Prostate gland (tissue), 2 donors: ENCODE results near the gene UBE2E1. TPM values are rescaled to one million over a fixed set of nuclear protein-coding genes. Genes with fewer than 3 reads are reported as not detected.

Experiments
- DNase-seq: peaks from one replicate; pipeline ENCODE4 v3.0.0-alpha.2; 2019; ENCODE audit warnings: low spot score
- H3K27ac ChIP-seq, 2 donors: fragments of 200-600 bp; sonication (generic); 2 replicates each; pipeline ENCODE4 v1.5.1; 2017 to 2019
- H3K27me3 ChIP-seq: fragments of 200-600 bp; sonication (generic); replicated peaks from 2 replicates; pipeline ENCODE4 v1.5.1; 2019; ENCODE audit not compliant: insufficient read depth
- H3K36me3 ChIP-seq, 2 donors: fragments of 200-600 bp; sonication (generic); 1 replicate in 1 of 2; 2 replicates in 1 of 2; pipeline versions ENCODE4 v1.5.1 to v1.8.1; 2017 to 2019
- H3K4me1 ChIP-seq: fragments of 200-600 bp; sonication (generic); replicated peaks from 2 replicates; pipeline ENCODE4 v1.5.1; 2019
- H3K4me3 ChIP-seq, 2 donors: fragments of 200-600 bp; sonication (generic); 2 replicates each; pipeline ENCODE4 v1.5.1; 2017 to 2019
- H3K9me3 ChIP-seq: fragments of 200-600 bp; sonication (generic); 2 replicates; pipeline ENCODE4 v1.5.1; 2017
- CTCF ChIP-seq, 4 experiments: fragments of 200-600 bp in 2 of 4; fragments of 450-650 bp in 2 of 4; sonication (generic) in 2 of 4; IDR thresholded peaks; 1 replicate in 3 of 4; 2 replicates in 1 of 4; pipeline ENCODE4 v1.5.1; 2016 to 2019; ENCODE audit warnings: antibody characterized with exemption in 4 of 4, mild to moderate bottlenecking in 2 of 4, moderate library complexity in 2 of 4
- POLR2A ChIP-seq: fragments of 450-650 bp; IDR thresholded peaks from one replicate; pipeline ENCODE4 v1.6.1; 2016; ENCODE audit warnings: antibody characterized with exemption, mild to moderate bottlenecking
- POLR2AphosphoS5 ChIP-seq: sonication (generic); formaldehyde crosslinking; IDR thresholded peaks from one replicate; pipeline ENCODE4 v1.6.1; 2017; ENCODE audit warnings: antibody characterized with exemption
- WGBS: methylation state at CpG from one replicate; pipeline ENCODE4 v1.1.5; 2018; 5-methylcytosine and 5-hydroxymethylcytosine counted together
- intact Hi-C: fragments of 100-400 bp; cut with DNase I; formaldehyde crosslinking; loops from one replicate; pipeline ENCODE4 v1.14.2; 2022
- total RNA-seq, 2 donors: library from RNA; depleted of rRNA; stranded (reverse); fragments of >200 nt; gene quantifications; one replicate each; pipeline ENCODE4 v1.1.0, GENCODE V29; 2016

UBE2E1 gene
- total RNA-seq, 2 donors from 2014 or later: 77.8 to 92.1 TPM

GRCh38 chr3:23829242-23829934, 23.6 kb downstream of the UBE2E1 start:
- 79% methylated on average over 5 of the region's 5 CpGs for WGBS
- no peaks in the 10 kb centered on the region for H3K4me1 ChIP-seq
- no peak overlapping the region for H3K27ac ChIP-seq
- no peak for TF ChIP-seq CTCF (IDR thresholded peaks at IDR 0.05)
- TF ChIP-seq POLR2AphosphoS5: no peak
- TF ChIP-seq POLR2A: no peak
- H3K36me3 ChIP-seq: no peaks in the 10 kb centered on the region
- no peak overlapping the region for H3K4me3 ChIP-seq
- no peaks in the 10 kb centered on the region for H3K9me3 ChIP-seq
- H3K27me3 ChIP-seq: no peaks in the 10 kb centered on the region
- intact Hi-C loops: no loop called here
- DNase-seq: no peak

GRCh38 chr3:23830869-23831484, 25.2 kb downstream of the UBE2E1 start:
- Histone ChIP-seq H3K36me3 (no peaks in the 10 kb centered on the region), H3K4me1 (no peaks in the 10 kb centered on the region), H3K27me3 (no peaks in the 10 kb centered on the region), H3K9me3 (no peaks in the 10 kb centered on the region), H3K27ac (no peak overlapping the region), H3K4me3 (no peak overlapping the region)
- no peak for TF ChIP-seq CTCF (IDR thresholded peaks at IDR 0.05)
- no peak for TF ChIP-seq POLR2A
- TF ChIP-seq POLR2AphosphoS5: no peak
- intact Hi-C loops: no loop called here
- no peak for DNase-seq
- WGBS: 91% methylated on average over 5 of the region's 5 CpGs

GRCh38 chr3:23831517-23832394, 26.0 kb downstream of the UBE2E1 start:
- TF ChIP-seq POLR2A: no peak
- Histone ChIP-seq H3K27ac (no peak overlapping the region), H3K4me1 (no peaks in the 10 kb centered on the region), H3K36me3 (no peaks in the 10 kb centered on the region), H3K27me3 (no peaks in the 10 kb centered on the region), H3K9me3 (no peaks in the 10 kb centered on the region), H3K4me3 (no peak overlapping the region)
- 94% methylated on average over 9 of the region's 9 CpGs for WGBS
- no peak for DNase-seq
- intact Hi-C loops: no loop called here

GRCh38 chr3:23832523-23832922, 26.8 kb downstream of the UBE2E1 start:
- no peak for DNase-seq
- TF ChIP-seq CTCF (IDR thresholded peaks at IDR 0.05) (no peak), POLR2AphosphoS5 (no peak), POLR2A (no peak)
- H3K9me3 ChIP-seq: no peaks in the 10 kb centered on the region
- H3K4me3 ChIP-seq: no peak overlapping the region
- WGBS: 96% methylated on average over 10 of the region's 10 CpGs
- no peak overlapping the region for H3K27ac ChIP-seq
- H3K4me1 ChIP-seq: no peaks in the 10 kb centered on the region
- H3K27me3 ChIP-seq: no peaks in the 10 kb centered on the region
- H3K36me3 ChIP-seq: no peaks in the 10 kb centered on the region
- intact Hi-C loops: no loop called here

- Histone ChIP-seq H3K9me3 (no peaks in the 10 kb centered on the region), H3K4me3 (no peak overlapping the region), H3K27ac (no peak overlapping the region), H3K4me1 (no peaks in the 10 kb centered on the region), H3K27me3 (no peaks in the 10 kb centered on the region), H3K36me3 (no peaks in the 10 kb centered on the region)
- no peak for TF ChIP-seq CTCF (IDR thresholded peaks at IDR 0.05)
- no peak for TF ChIP-seq POLR2A
- no peak for TF ChIP-seq POLR2AphosphoS5
- intact Hi-C loops: no loop called here
- DNase-seq: no peak
- 85% methylated on average over 2 of the region's 2 CpGs for WGBS
Measured at GRCh38 chr3:23834082-23834870, 28.5 kb downstream of the UBE2E1 start.
